SJCRH30 (cell line): ENCODE measurements around the gene PILRB. TPM values are rescaled to one million over a fixed set of nuclear protein-coding genes. Genes with fewer than 3 reads are reported as not detected.
"Not testable (repeated sequence)": the region's sequence is repeated elsewhere in the genome, so short reads cannot be mapped to it uniquely, and the experiment has no call there.

Experiments
- DNase-seq, 2 experiments: peaks; one replicate each; pipeline ENCODE4 v3.0.0-alpha.2; 2015 to 2020
- H3K27ac ChIP-seq: fragments of 250-450 bp; sonication (Bioruptor Pico); 2 replicates; pipeline ENCODE4 v1.5.1; 2020; ENCODE audit warnings: mild to moderate bottlenecking, moderate library complexity
- H3K27me3 ChIP-seq: fragments of 250-450 bp; sonication (Bioruptor Pico); 2 replicates; pipeline ENCODE4 v1.5.1; 2020; ENCODE audit warnings: mild to moderate bottlenecking, moderate library complexity
- H3K36me3 ChIP-seq: fragments of 250-450 bp; sonication (Bioruptor Pico); 2 replicates; pipeline ENCODE4 v1.5.1; 2020; ENCODE audit warnings: mild to moderate bottlenecking, moderate library complexity
- H3K4me1 ChIP-seq: fragments of 250-450 bp; sonication (Bioruptor Pico); 2 replicates; pipeline ENCODE4 v1.5.1; 2020; ENCODE audit warnings: mild to moderate bottlenecking, moderate library complexity
- H3K4me3 ChIP-seq: fragments of 250-450 bp; sonication (Bioruptor Pico); 2 replicates; pipeline ENCODE4 v1.5.1; 2020; ENCODE audit warnings: mild to moderate bottlenecking, moderate library complexity
- H3K9me3 ChIP-seq: fragments of 250-450 bp; sonication (Bioruptor Pico); replicated peaks from 2 replicates; pipeline ENCODE4 v1.5.1; 2020; ENCODE audit warnings: mild to moderate bottlenecking, moderate library complexity
- total RNA-seq: library from RNA; depleted of rRNA; stranded (reverse); fragments of >200 nt; shearing (Covaris generic); gene quantifications from 2 replicates; pipeline ENCODE4 v1.2.3, GENCODE V29; 2014

PILRB gene
- total RNA-seq, 1 experiment from 2014 or later: 28.0 TPM

- H3K9me3 ChIP-seq: no peaks in the 10 kb centered on the region
- no peak for DNase-seq
- no peak overlapping the region for H3K27ac ChIP-seq
- H3K4me1 ChIP-seq: no peaks in the 10 kb centered on the region
- H3K36me3 ChIP-seq: no peaks in the 10 kb centered on the region
- H3K27me3 ChIP-seq: 0 out of 2 replicates have a peak, but pooled peaks cover 2% of the 10 kb centered on the region
- H3K4me3 ChIP-seq: no peak overlapping the region
These were observed 22.3 kb downstream of the PILRB start for GRCh38 chr7:100380196-100380595.

DNA sequence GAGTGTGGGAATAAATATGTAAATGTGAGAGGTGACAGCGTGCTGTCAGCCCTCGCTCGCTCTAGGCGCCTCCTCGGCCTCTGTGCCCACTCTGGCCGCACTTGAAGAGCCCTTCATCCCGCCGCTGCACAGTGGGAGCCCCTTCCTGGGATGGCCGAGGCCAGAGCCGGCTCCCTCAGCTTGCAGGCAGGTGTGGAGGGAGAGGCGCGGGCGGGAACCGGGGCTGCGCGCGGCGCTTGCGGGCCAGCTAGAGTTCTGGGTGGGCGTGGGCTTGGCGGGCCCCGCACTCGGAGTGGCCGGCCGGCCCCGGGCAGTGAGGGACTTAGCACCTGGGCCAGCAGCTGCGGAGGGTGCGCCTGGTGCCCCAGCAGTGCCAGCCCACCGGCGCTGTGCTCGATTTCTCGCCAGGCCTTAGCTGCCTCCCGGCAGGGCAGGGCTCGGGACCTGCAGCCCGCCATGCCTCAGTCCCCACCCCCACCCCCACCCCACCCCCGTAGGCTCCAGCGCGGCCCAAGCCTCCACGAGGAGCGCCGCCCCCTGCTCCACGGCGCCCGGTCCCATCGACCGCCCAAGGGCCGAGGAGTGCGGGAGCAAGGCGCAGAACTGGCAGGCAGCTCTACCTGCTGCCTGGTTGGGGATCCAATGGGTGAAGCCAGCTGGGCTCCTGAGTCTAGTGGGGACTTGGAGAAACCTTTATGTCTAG lies 23.8 kb downstream of the PILRB start:
- H3K4me1 ChIP-seq, H3K36me3 ChIP-seq, H3K27me3 ChIP-seq, H3K27ac ChIP-seq, H3K9me3 ChIP-seq, H3K4me3 ChIP-seq, DNase-seq: not testable (repeated sequence)

GRCh38 chr7:100382234-100382853 lies 24.4 kb downstream of the PILRB start:
- not testable (repeated sequence) for H3K36me3 ChIP-seq, H3K9me3 ChIP-seq, H3K27ac ChIP-seq, H3K4me1 ChIP-seq, H3K4me3 ChIP-seq, H3K27me3 ChIP-seq, DNase-seq

- Histone ChIP-seq H3K4me1 (no peaks in the 10 kb centered on the region; the same call in 1 of the 2 replicates), H3K27ac (no peak overlapping the region), H3K9me3 (no peaks in the 10 kb centered on the region), H3K36me3 (no peaks in the 10 kb centered on the region), H3K27me3 (peaks cover 18% of the 10 kb centered on the region), H3K4me3 (no peak overlapping the region)
- DNase-seq: no peak
These were observed 26.8 kb downstream of the PILRB start for GRCh38 chr7:100384628-100385294.

- DNase-seq: no peak
- no peaks in the 10 kb centered on the region for H3K9me3 ChIP-seq
These were observed 29.0 kb downstream of the PILRB start for GRCh38 chr7:100386940-100387339.

DNA sequence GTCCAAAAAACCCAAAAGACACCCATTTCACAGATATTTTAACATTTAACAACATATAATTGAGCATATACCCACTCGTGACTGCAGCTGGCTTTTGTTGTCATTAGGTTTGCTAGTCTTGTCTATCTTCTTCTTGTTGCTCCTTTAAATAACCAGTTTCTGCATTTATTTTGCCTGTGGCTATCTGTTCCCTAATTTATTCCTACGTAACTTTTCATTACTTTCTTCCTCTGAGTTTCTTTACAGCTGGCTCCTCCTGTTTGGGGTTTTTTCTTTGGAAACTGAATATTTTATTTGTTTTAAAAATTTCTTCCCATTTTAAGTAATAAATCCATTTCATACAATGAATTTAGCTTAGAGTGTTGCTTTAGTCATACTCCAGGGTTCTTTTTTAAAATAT lies 29.8 kb downstream of the PILRB start:
- no peak overlapping the region for H3K4me3 ChIP-seq
- no peaks in the 10 kb centered on the region for H3K36me3 ChIP-seq
- no peaks in the 10 kb centered on the region; the same call in 1 of the 2 replicates for H3K9me3 ChIP-seq
- no peaks in the 10 kb centered on the region; the same call in 1 of the 2 replicates for H3K4me1 ChIP-seq
- H3K27ac ChIP-seq: no peak overlapping the region
- DNase-seq: no peak
- peaks cover 35% of the 10 kb centered on the region for H3K27me3 ChIP-seq

More at GRCh38 chr7:100386940-100387339, 29.0 kb downstream of the PILRB start:
- Histone ChIP-seq H3K27me3 (peaks cover 32% of the 10 kb centered on the region), H3K4me1 (no peaks in the 10 kb centered on the region; the same call in 1 of the 2 replicates), H3K4me3 (no peak overlapping the region), H3K36me3 (no peaks in the 10 kb centered on the region), H3K27ac (no peak overlapping the region)

DNA sequence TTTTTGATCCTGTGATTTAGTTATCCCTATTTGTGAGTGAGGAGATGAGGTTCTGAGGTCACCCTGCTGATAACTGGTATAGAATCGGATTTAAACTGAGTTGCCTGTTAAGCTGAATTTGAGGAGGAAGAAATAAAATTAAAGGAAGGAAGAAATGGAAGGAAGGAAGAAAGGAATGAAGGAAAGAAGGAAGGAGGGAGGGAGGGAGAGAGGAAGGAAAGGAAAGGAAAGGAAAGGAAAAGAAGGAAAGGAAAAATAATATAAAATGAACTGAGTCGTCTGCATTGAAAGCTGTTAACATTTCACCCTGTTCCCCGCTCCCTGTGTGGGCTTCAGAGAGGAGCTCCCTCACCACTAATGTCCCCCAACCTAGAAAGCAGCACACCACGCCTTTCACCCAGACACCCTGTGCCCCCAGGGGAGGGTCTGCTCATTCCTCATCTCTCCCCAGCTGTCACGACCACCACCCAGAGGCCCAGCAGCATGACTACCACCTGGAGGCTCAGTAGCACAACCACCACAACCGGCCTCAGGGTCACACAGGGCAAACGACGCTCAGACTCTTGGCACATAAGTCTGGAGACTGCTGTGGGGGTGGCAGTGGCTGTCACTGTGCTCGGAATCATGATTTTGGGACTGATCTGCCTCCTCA lies 31.6 kb downstream of the PILRB start:
- Histone ChIP-seq H3K4me3 (no peak overlapping the region), H3K27me3 (peaks cover 34% of the 10 kb centered on the region), H3K4me1 (no peaks in the 10 kb centered on the region; the same call in 1 of the 2 replicates), H3K9me3 (no peaks in the 10 kb centered on the region; the same call in 1 of the 2 replicates), H3K36me3 (no peaks in the 10 kb centered on the region), H3K27ac (no peak overlapping the region)
- DNase-seq: no peak

DNA sequence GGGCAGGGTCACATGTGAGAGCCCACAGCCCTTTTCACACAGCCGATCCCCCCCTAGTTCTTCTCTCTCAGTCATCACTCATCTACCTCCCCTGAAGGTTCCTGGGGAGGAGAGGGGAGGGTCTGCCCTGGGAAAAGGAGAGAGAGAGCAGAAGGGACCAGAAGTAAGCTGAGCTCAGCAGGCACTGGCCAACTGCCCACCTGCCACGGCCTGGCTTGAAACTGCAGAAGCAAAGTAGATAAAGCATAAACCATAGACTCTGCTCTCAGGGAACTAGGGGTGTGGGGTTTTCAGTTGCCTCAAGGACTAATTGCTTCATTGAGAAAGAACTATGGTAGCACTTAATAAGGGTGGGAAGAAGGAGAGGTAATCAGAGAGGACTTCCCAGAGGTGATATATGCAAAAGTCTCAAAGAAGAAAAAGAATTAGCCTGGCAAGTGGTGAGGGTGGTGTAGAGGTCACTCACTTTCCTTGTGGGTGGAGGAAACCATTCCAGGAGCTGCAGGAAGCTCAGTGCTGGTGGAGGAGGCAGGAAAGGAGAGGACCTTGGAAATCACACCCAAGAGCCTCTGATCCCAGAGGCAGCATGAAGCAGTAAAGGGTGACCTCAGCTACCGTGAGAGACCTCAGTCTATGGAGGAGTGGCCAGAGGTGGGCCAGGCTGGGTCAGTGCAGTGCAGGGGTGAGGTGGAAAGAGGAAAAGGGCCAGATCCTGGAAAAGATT lies 32.5 kb downstream of the PILRB start:
- Histone ChIP-seq H3K9me3 (no peaks in the 10 kb centered on the region; the same call in 1 of the 2 replicates), H3K36me3 (no peaks in the 10 kb centered on the region), H3K27me3 (peaks cover 35% of the 10 kb centered on the region), H3K4me1 (no peaks in the 10 kb centered on the region; the same call in 1 of the 2 replicates), H3K27ac (no peak overlapping the region), H3K4me3 (no peak overlapping the region)
- no peak for DNase-seq

DNA sequence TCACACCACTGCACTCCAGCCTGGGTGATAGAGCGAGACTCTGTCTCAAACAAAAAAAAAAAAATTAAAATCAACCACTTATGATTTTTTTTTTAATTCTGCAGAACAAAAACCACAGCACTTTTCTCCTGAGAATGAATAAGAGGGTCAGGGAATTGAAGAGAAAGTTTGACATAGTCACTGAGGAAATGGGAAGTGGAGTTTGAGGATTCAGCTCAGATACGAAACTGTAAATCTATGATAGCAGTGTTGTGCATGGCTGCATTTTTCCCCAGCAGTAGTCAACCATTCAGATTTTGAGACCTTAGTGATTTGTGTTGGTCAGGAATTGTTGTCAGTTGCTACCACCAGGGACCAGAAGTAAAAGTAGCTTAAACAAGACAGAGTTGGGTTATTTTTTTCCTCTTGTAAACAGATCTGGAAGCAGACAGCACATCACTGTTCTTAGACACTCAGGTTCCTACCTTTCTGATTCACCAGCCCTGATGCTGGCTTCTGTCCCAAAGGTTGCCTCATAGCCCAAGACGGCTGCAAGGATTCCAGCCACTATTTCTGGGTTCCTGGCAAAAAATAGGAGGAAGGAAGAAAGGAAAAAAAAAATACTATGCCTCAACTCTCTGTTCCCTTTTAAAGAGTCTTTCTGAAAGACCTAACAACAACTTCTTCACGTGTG lies 35.5 kb downstream of the PILRB start:
- no peak for DNase-seq
- Histone ChIP-seq H3K27ac (no peak overlapping the region), H3K9me3 (no peaks in the 10 kb centered on the region; the same call in 1 of the 2 replicates), H3K4me3 (no peak overlapping the region), H3K4me1 (no peaks in the 10 kb centered on the region), H3K27me3 (peaks cover 43% of the 10 kb centered on the region), H3K36me3 (no peaks in the 10 kb centered on the region)

DNA sequence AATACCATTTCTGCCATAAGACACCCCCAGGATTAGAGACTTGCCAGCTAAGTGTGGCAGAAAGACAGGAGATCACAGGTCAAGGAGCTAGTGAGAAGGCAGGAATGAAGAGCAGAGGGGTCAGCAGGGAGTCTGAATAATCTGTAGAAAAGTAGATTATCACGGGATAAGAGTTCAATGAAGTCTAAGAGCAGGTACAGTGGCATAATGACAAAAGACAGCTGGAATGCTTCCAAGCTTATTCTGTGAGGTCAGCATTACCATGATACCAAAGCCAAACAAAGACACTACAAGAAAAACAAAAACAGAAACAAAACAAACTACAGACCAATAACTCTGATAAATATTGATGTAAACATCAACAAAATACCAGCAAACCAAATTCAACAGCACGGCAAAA lies 36.2 kb downstream of the PILRB start:
- no peaks in the 10 kb centered on the region for H3K4me1 ChIP-seq
- no peaks in the 10 kb centered on the region; the same call in 1 of the 2 replicates for H3K9me3 ChIP-seq
- H3K27me3 ChIP-seq: peaks cover 45% of the 10 kb centered on the region
- H3K27ac ChIP-seq: no peak overlapping the region
- no peaks in the 10 kb centered on the region for H3K36me3 ChIP-seq
- DNase-seq: no peak
- H3K4me3 ChIP-seq: no peak overlapping the region

GRCh38 chr7:100396421-100396982 lies 38.6 kb downstream of the PILRB start:
- Histone ChIP-seq H3K36me3 (no peaks in the 10 kb centered on the region), H3K4me3 (no peak overlapping the region), H3K27ac (no peak overlapping the region), H3K4me1 (no peaks in the 10 kb centered on the region), H3K27me3 (peaks cover 29% of the 10 kb centered on the region), H3K9me3 (no peaks in the 10 kb centered on the region; the same call in 1 of the 2 replicates)
- DNase-seq: no peak

- no peaks in the 10 kb centered on the region for H3K4me1 ChIP-seq
- no peak overlapping the region for H3K4me3 ChIP-seq
- H3K27me3 ChIP-seq: peaks cover 22% of the 10 kb centered on the region
- H3K36me3 ChIP-seq: no peaks in the 10 kb centered on the region
- no peaks in the 10 kb centered on the region; the same call in 1 of the 2 replicates for H3K9me3 ChIP-seq
- no peak overlapping the region for H3K27ac ChIP-seq
- no peak for DNase-seq
These were observed 39.6 kb downstream of the PILRB start for GRCh38 chr7:100397315-100398081.

GRCh38 chr7:100398239-100398638 lies 40.3 kb downstream of the PILRB start:
- no peaks in the 10 kb centered on the region for H3K36me3 ChIP-seq
- H3K27me3 ChIP-seq: peaks cover 22% of the 10 kb centered on the region
- DNase-seq: no peak
- no peaks in the 10 kb centered on the region for H3K4me1 ChIP-seq
- H3K4me3 ChIP-seq: no peak overlapping the region
- H3K9me3 ChIP-seq: no peaks in the 10 kb centered on the region
- H3K27ac ChIP-seq: no peak overlapping the region
